Neutrophil (primary cell): ENCODE data around the gene ADGRL3.

Experiments used
- H3K27ac ChIP-seq: fragments of 200-600 bp; sonication (generic); 2 replicates; pipeline ENCODE4 v1.5.1; 2016; ENCODE audit warnings: mild to moderate bottlenecking, moderate library complexity
- H3K27me3 ChIP-seq: fragments of 200-600 bp; sonication (generic); 2 replicates; pipeline ENCODE4 v1.6.0; 2016; ENCODE audit warnings: mild to moderate bottlenecking
- H3K36me3 ChIP-seq: fragments of 200-600 bp; sonication (generic); 2 replicates; pipeline ENCODE4 v1.5.1; 2017
- H3K4me1 ChIP-seq, 2 experiments: fragments of 200-600 bp in 1 of 2; sonication (generic) in 1 of 2; 1 replicate in 1 of 2; 2 replicates in 1 of 2; pipeline versions ENCODE4 v1.5.1 to v1.6.1; 2013 to 2016; ENCODE audit warnings: low read depth in 1 of 2, low read length in 1 of 2, mild to moderate bottlenecking in 1 of 2, moderate library complexity in 1 of 2; ENCODE audit not compliant: control insufficient read depth in 1 of 2, insufficient read depth in 1 of 2
- H3K4me3 ChIP-seq, 2 experiments: fragments of 200-600 bp in 1 of 2; sonication (generic) in 1 of 2; 1 replicate in 1 of 2; 2 replicates in 1 of 2; pipeline ENCODE4 v1.5.1; 2013 to 2016; ENCODE audit warnings: low read depth in 1 of 2, low read length in 1 of 2, mild to moderate bottlenecking in 1 of 2, moderate library complexity in 1 of 2
- H3K9me3 ChIP-seq: fragments of 200-600 bp; sonication (generic); 2 replicates; pipeline ENCODE4 v1.5.1; 2016
- CTCF ChIP-seq: fragments of 200-600 bp; sonication (generic); IDR thresholded peaks from 2 replicates; pipeline ENCODE4 v1.5.1; 2016; ENCODE audit warnings: antibody characterized with exemption

Gene ADGRL3

GRCh38 chr4:61200187-61200915 lies at the start of gene ADGRL3:
Gene ADGRL3 (plus strand): TSS chr4:61200326.
- H3K27ac ChIP-seq, result no peak within 1 kb of the TSS

GRCh38 chr4:61152433-61152832 lies 47.7 kb upstream of the ADGRL3 start:
- no peaks in the 10 kb centered on the region for H3K36me3 ChIP-seq
- no peak for TF ChIP-seq CTCF
- no peak overlapping the region for H3K27ac ChIP-seq
- no peak overlapping the region for H3K4me3 ChIP-seq
- no peaks in the 10 kb centered on the region for H3K4me1 ChIP-seq
- no peaks in the 10 kb centered on the region for H3K9me3 ChIP-seq
- no peaks in the 10 kb centered on the region for H3K27me3 ChIP-seq

More at GRCh38 chr4:61200187-61200915, at the start of gene ADGRL3:
- no peak for TF ChIP-seq CTCF
- Histone ChIP-seq H3K27me3 (peaks cover 96% of the 10 kb centered on the region), H3K9me3 (no peaks in the 10 kb centered on the region), H3K36me3 (no peaks in the 10 kb centered on the region), H3K4me1 (peaks cover 6 to 7% of the 10 kb centered on the region in 2 experiments), H3K4me3 (peak within 1 kb of the TSS; percentile 37 to 40)

- no peak overlapping the region for H3K4me3 ChIP-seq
- H3K4me1 ChIP-seq, result no peaks in the 10 kb centered on the region
- no peak for TF ChIP-seq CTCF
- H3K36me3 ChIP-seq, result no peaks in the 10 kb centered on the region
- H3K9me3 ChIP-seq, result no peaks in the 10 kb centered on the region
- H3K27me3 ChIP-seq, result no peaks in the 10 kb centered on the region
- H3K27ac ChIP-seq, result no peak overlapping the region
Measured at GRCh38 chr4:61160478-61160877, 39.6 kb upstream of the ADGRL3 start.

GRCh38 chr4:61162116-61162515 lies 38.0 kb upstream of the ADGRL3 start:
- no peak overlapping the region for H3K27ac ChIP-seq
- H3K27me3 ChIP-seq, result no peaks in the 10 kb centered on the region
- H3K36me3 ChIP-seq, result no peaks in the 10 kb centered on the region
- no peak overlapping the region for H3K4me3 ChIP-seq
- no peaks in the 10 kb centered on the region for H3K4me1 ChIP-seq
- no peak for TF ChIP-seq CTCF
- no peaks in the 10 kb centered on the region for H3K9me3 ChIP-seq

- no peaks in the 10 kb centered on the region for H3K9me3 ChIP-seq
- H3K4me3 ChIP-seq, result no peak overlapping the region
- no peaks in the 10 kb centered on the region for H3K4me1 ChIP-seq
- H3K36me3 ChIP-seq, result no peaks in the 10 kb centered on the region
- no peaks in the 10 kb centered on the region for H3K27me3 ChIP-seq
- no peak overlapping the region for H3K27ac ChIP-seq
- TF ChIP-seq CTCF, result no peak
Measured at GRCh38 chr4:61173799-61174198, 26.3 kb upstream of the ADGRL3 start.
